ENCODE data around the gene TNNC2. TPM values are rescaled to one million over a fixed set of nuclear protein-coding genes. Genes with fewer than 3 reads are reported as not detected.

The TNNC2 gene
- total RNA-seq, 1 experiment from 2014 or later: not detected

DNA sequence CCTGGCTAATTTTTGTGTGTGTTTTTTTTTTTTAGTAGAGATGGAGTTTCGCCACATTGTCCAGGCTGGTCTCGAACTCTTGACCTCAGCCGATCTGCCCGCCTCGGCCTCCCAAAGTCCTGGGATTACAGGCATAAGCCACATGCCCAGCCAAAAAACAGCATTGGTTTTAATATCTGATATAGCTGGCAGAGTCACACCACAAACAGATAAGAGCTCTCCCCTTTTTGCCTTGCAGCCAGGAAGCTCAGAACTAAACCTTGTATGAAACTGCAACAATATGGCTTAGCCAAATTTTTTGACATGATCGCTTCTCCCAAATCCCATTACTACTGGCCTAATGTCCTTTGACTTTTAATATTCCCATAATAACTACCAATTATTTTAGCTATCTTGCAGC, 25.2 kb upstream of the TNNC2 start:
- Mint-ChIP-seq H3K27me3 (ENCODE audit: insufficient read depth, unreplicated experiment) (no peaks in the 10 kb centered on the region), H3K27ac (ENCODE audit: low read depth, unreplicated experiment) (no peak overlapping the region), H3K9me3 (ENCODE audit: unreplicated experiment) (no peaks in the 10 kb centered on the region), H3K4me1 (ENCODE audit: insufficient read depth, unreplicated experiment) (no peaks in the 10 kb centered on the region), H3K4me3 (ENCODE audit: unreplicated experiment) (no peak overlapping the region), H3K36me3 (ENCODE audit: insufficient read depth, unreplicated experiment) (peaks cover 34% of the 10 kb centered on the region)
- ChIA-PET POLR2A (interaction anchor here (0.7 to 1.7 kb wide), 4 partner anchors 16 to 183 kb away, joined by 3 to 8 read pairs (median 6); partner anchors contain the start of genes PCIF1 and ZSWIM1), CTCF (interaction anchor here (0.6 to 1.8 kb wide), 8 partner anchors 14 to 135 kb away, joined by 3 to 6 read pairs (median 3); no protein-coding TSS in a partner anchor)
- DNase-seq (ENCODE audit: unreplicated experiment): no peak
- TF ChIP-seq CTCF (IDR thresholded peaks at IDR 0.05; ENCODE audit: unreplicated experiment): no peak
- intact Hi-C loops (cut with micrococcal nuclease): no loop called here
- BruUV-seq (replicated peaks): no TSS peak

- ChIA-PET POLR2A (interaction anchor here (1.0 to 1.2 kb wide), 2 partner anchors 9 to 18 kb away, joined by 3 to 4 read pairs; partner anchors contain the start of gene SNX21), CTCF (interaction anchor here (0.6 to 1.7 kb wide), 2 partner anchors 12 to 63 kb away, joined by 3 to 4 read pairs; no protein-coding TSS in a partner anchor)
- no peak overlapping the region for H3K27ac Mint-ChIP-seq (ENCODE audit: low read depth, unreplicated experiment)
- DNase-seq (ENCODE audit: unreplicated experiment): no peak
- no peak overlapping the region for H3K4me3 Mint-ChIP-seq (ENCODE audit: unreplicated experiment)
- BruUV-seq (replicated peaks): no TSS peak
- intact Hi-C loops (cut with micrococcal nuclease): no loop called here
- H3K9me3 Mint-ChIP-seq (ENCODE audit: unreplicated experiment): no peaks in the 10 kb centered on the region
- H3K4me1 Mint-ChIP-seq (ENCODE audit: insufficient read depth, unreplicated experiment): no peaks in the 10 kb centered on the region
- peaks cover 30% of the 10 kb centered on the region for H3K36me3 Mint-ChIP-seq (ENCODE audit: insufficient read depth, unreplicated experiment)
- no peak for TF ChIP-seq CTCF (IDR thresholded peaks at IDR 0.05; ENCODE audit: unreplicated experiment)
- H3K27me3 Mint-ChIP-seq (ENCODE audit: insufficient read depth, unreplicated experiment): no peaks in the 10 kb centered on the region
Measured at GRCh38 chr20:45851501-45851900, 24.4 kb upstream of the TNNC2 start.

GRCh38 chr20:45850926-45851325, 23.8 kb upstream of the TNNC2 start:
- H3K9me3 Mint-ChIP-seq (ENCODE audit: unreplicated experiment): no peaks in the 10 kb centered on the region
- no peak for DNase-seq (ENCODE audit: unreplicated experiment)
- BruUV-seq (replicated peaks): no TSS peak
- peaks cover 36% of the 10 kb centered on the region for H3K36me3 Mint-ChIP-seq (ENCODE audit: insufficient read depth, unreplicated experiment)
- H3K27me3 Mint-ChIP-seq (ENCODE audit: insufficient read depth, unreplicated experiment): no peaks in the 10 kb centered on the region
- ChIA-PET CTCF (interaction anchor here (1.7 kb wide), 1 partner anchor 12 kb away, joined by 4 read pairs; no protein-coding TSS in a partner anchor), POLR2A (interaction anchor here (0.5 to 1.2 kb wide), 3 partner anchors 8 to 352 kb away, joined by 3 to 4 read pairs (median 3); partner anchors contain the start of gene SNX21)
- H3K27ac Mint-ChIP-seq (ENCODE audit: low read depth, unreplicated experiment): no peak overlapping the region
- no peak overlapping the region for H3K4me3 Mint-ChIP-seq (ENCODE audit: unreplicated experiment)
- intact Hi-C loops (cut with micrococcal nuclease): no loop called here
- H3K4me1 Mint-ChIP-seq (ENCODE audit: insufficient read depth, unreplicated experiment): no peaks in the 10 kb centered on the region
- no peak for TF ChIP-seq CTCF (IDR thresholded peaks at IDR 0.05; ENCODE audit: unreplicated experiment)

- BruUV-seq (replicated peaks): no TSS peak
- H3K9me3 Mint-ChIP-seq (ENCODE audit: unreplicated experiment): no peaks in the 10 kb centered on the region
Measured at GRCh38 chr20:45850238-45850637, 23.1 kb upstream of the TNNC2 start.

More at GRCh38 chr20:45850238-45850637, 23.1 kb upstream of the TNNC2 start:
- H3K36me3 Mint-ChIP-seq (ENCODE audit: insufficient read depth, unreplicated experiment): peaks cover 41% of the 10 kb centered on the region
- no peaks in the 10 kb centered on the region for H3K27me3 Mint-ChIP-seq (ENCODE audit: insufficient read depth, unreplicated experiment)
- no peak for DNase-seq (ENCODE audit: unreplicated experiment)
- ChIA-PET POLR2A (interaction anchor here (0.7 kb wide), 1 partner anchor 1500 kb away, joined by 3 read pairs; no protein-coding TSS in a partner anchor), CTCF (interaction anchor here (1.9 kb wide), 1 partner anchor 51 kb away, joined by 4 read pairs; no protein-coding TSS in a partner anchor)
- no peaks in the 10 kb centered on the region for H3K4me1 Mint-ChIP-seq (ENCODE audit: insufficient read depth, unreplicated experiment)
- H3K27ac Mint-ChIP-seq (ENCODE audit: low read depth, unreplicated experiment): no peak overlapping the region
- TF ChIP-seq CTCF (IDR thresholded peaks at IDR 0.05; ENCODE audit: unreplicated experiment): no peak
- intact Hi-C loops (cut with micrococcal nuclease): no loop called here
- no peak overlapping the region for H3K4me3 Mint-ChIP-seq (ENCODE audit: unreplicated experiment)
